WTC11 (cell line): ENCODE results near the gene CISD2. TPM values are rescaled to one million over a fixed set of nuclear protein-coding genes. Genes with fewer than 3 reads are reported as not detected.
A peak's percentile ranks its signal among the peaks of the same experiment; 100 is the strongest.

Experiments
- ATAC-seq: fragments of 200-7000 bp; cut with Tn5 transposase; 2 replicates; pipeline ENCODE4 v1.10.0; 2021; ENCODE audit warnings: mild to moderate bottlenecking, moderate library complexity
- CTCF ChIA-PET: fragments of 300-600 bp; sonication (Branson Sonifier 250); formaldehyde crosslinking; loops from one replicate; lab custom pipeline; 2021; ENCODE audit warnings: antibody characterized with exemption; lab: Charles Lee
- POLR2A ChIA-PET: fragments of 350-600 bp; sonication (Branson Sonifier 250); formaldehyde crosslinking; loops from one replicate; lab custom pipeline; 2021; ENCODE audit warnings: antibody characterized with exemption; lab: Charles Lee
- DNase-seq: peaks from one replicate; pipeline ENCODE4 v3.0.0; 2021; ENCODE audit warnings: low spot score
- H3K27ac Mint-ChIP-seq: 2 replicates; pipeline ENCODE4 v1.8.0; 2021; ENCODE audit warnings: mixed read lengths
- H3K27me3 Mint-ChIP-seq: 2 replicates; pipeline ENCODE4 v1.8.0; 2021; ENCODE audit warnings: low read depth, mild to moderate bottlenecking, moderate library complexity, mixed read lengths
- H3K36me3 Mint-ChIP-seq: 2 replicates; pipeline ENCODE4 v1.8.0; 2021; ENCODE audit warnings: mixed read lengths
- H3K4me1 Mint-ChIP-seq: 2 replicates; pipeline ENCODE4 v1.8.0; 2022; ENCODE audit warnings: mixed read lengths
- H3K4me3 Mint-ChIP-seq: 2 replicates; pipeline ENCODE4 v1.8.0; 2021; ENCODE audit warnings: mild to moderate bottlenecking, moderate library complexity, mixed read lengths
- H3K9me3 Mint-ChIP-seq: 2 replicates; pipeline ENCODE4 v1.8.0; 2021; ENCODE audit warnings: mixed read lengths
- CDX4 ChIP-seq: fragments of 250-450 bp; sonication (Bioruptor Pico); IDR thresholded peaks from 2 replicates; pipeline ENCODE4 v1.9.0; 2021; ENCODE audit warnings: moderate library complexity, mild to moderate bottlenecking, inconsistent platforms, borderline replicate concordance
- CREM ChIP-seq: sonication (generic); formaldehyde crosslinking; IDR thresholded peaks from 2 replicates; pipeline ENCODE4 v1.8.1; 2022; ENCODE audit warnings: mild to moderate bottlenecking, missing genetic modification reagents, moderate library complexity
- ETV6 ChIP-seq: sonication (generic); formaldehyde crosslinking; IDR thresholded peaks from 2 replicates; pipeline ENCODE4 v1.8.1; 2022; ENCODE audit warnings: mild to moderate bottlenecking, missing genetic modification reagents
- FOXJ3 ChIP-seq: sonication (generic); formaldehyde crosslinking; IDR thresholded peaks from 2 replicates; pipeline ENCODE4 v1.9.0; 2021; ENCODE audit warnings: missing genetic modification reagents, mild to moderate bottlenecking, borderline replicate concordance
- GRHL2 ChIP-seq: fragments of 250-450 bp; sonication (Bioruptor Pico); IDR thresholded peaks from 2 replicates; pipeline ENCODE4 v1.8.0; 2022; ENCODE audit warnings: mild to moderate bottlenecking, moderate library complexity; ENCODE audit not compliant: insufficient replicate concordance, severe bottlenecking
- GTF2I ChIP-seq: fragments of 250-450 bp; sonication (Bioruptor Pico); conservative IDR thresholded peaks from 2 replicates; pipeline ENCODE4 v1.4.0; 2021; ENCODE audit warnings: mild to moderate bottlenecking
- HMGXB4 ChIP-seq: sonication (generic); formaldehyde crosslinking; IDR thresholded peaks from 2 replicates; pipeline ENCODE4 v1.8.1; 2023; ENCODE audit warnings: mild to moderate bottlenecking, moderate library complexity, missing genetic modification reagents
- MYBL2 ChIP-seq: sonication (generic); formaldehyde crosslinking; IDR thresholded peaks from 2 replicates; pipeline ENCODE4 v1.8.1; 2023; ENCODE audit warnings: mild to moderate bottlenecking, moderate library complexity, missing genetic modification reagents
- NFYB ChIP-seq: sonication (generic); formaldehyde crosslinking; conservative IDR thresholded peaks from 2 replicates; pipeline ENCODE4 v1.8.0; 2022; ENCODE audit warnings: low read depth, missing genetic modification reagents
- NR2C2 ChIP-seq: sonication (generic); formaldehyde crosslinking; IDR thresholded peaks from 2 replicates; pipeline ENCODE4 v1.8.0; 2022; ENCODE audit warnings: mild to moderate bottlenecking, missing genetic modification reagents
- RORB ChIP-seq: fragments of 250-450 bp; sonication (Bioruptor Pico); IDR thresholded peaks from 2 replicates; pipeline ENCODE4 v1.9.0; 2021; ENCODE audit warnings: mild to moderate bottlenecking
- SP1 ChIP-seq: sonication (generic); formaldehyde crosslinking; conservative IDR thresholded peaks from 2 replicates; pipeline ENCODE4 v1.8.1; 2022; ENCODE audit warnings: missing genetic modification reagents
- ZNF121 ChIP-seq: sonication (generic); formaldehyde crosslinking; IDR thresholded peaks from 2 replicates; pipeline ENCODE4 v1.8.0; 2023; ENCODE audit warnings: missing genetic modification reagents
- ZNF219 ChIP-seq: sonication (generic); formaldehyde crosslinking; IDR thresholded peaks from 2 replicates; pipeline ENCODE4 v1.8.0; 2023; ENCODE audit warnings: missing genetic modification reagents, mild to moderate bottlenecking, borderline replicate concordance
- ZNF232 ChIP-seq: sonication (generic); formaldehyde crosslinking; IDR thresholded peaks from 2 replicates; pipeline ENCODE4 v1.8.0; 2022; ENCODE audit warnings: mild to moderate bottlenecking, missing genetic modification reagents
- ZNF317 ChIP-seq: sonication (generic); formaldehyde crosslinking; IDR thresholded peaks from 2 replicates; pipeline ENCODE4 v1.8.1; 2023; ENCODE audit warnings: low read depth, mild to moderate bottlenecking, moderate library complexity, missing genetic modification reagents, borderline replicate concordance
- ZNF671 ChIP-seq: fragments of 250-450 bp; sonication (Bioruptor Pico); IDR thresholded peaks from 2 replicates; pipeline ENCODE4 v1.8.0; 2021; ENCODE audit warnings: mild to moderate bottlenecking
- total RNA-seq: library from RNA; stranded (reverse); gene quantifications from 3 replicates; pipeline ENCODE4 v1.2.3, GENCODE V29; 2021
- TF ChIP-seq, protein P1 (sequence below): sonication (generic); formaldehyde crosslinking; IDR thresholded peaks from 2 replicates; pipeline ENCODE4 v1.8.1; 2023; ENCODE audit warnings: mild to moderate bottlenecking, missing genetic modification reagents, moderate library complexity
- TF ChIP-seq, protein P2 (sequence below): sonication (generic); formaldehyde crosslinking; IDR thresholded peaks from 2 replicates; pipeline ENCODE4 v1.8.0; 2023; ENCODE audit warnings: missing genetic modification reagents, mild to moderate bottlenecking, borderline replicate concordance
- TF ChIP-seq, protein P3 (sequence below): sonication (generic); formaldehyde crosslinking; IDR thresholded peaks from 2 replicates; pipeline ENCODE4 v1.8.0; 2022; ENCODE audit warnings: mild to moderate bottlenecking, missing genetic modification reagents
- TF ChIP-seq, protein P4 (sequence below): sonication (generic); formaldehyde crosslinking; IDR thresholded peaks from 2 replicates; pipeline ENCODE4 v1.8.0; 2022; ENCODE audit warnings: mild to moderate bottlenecking, missing genetic modification reagents
- TF ChIP-seq, protein P5 (sequence below): sonication (generic); formaldehyde crosslinking; IDR thresholded peaks from 2 replicates; pipeline ENCODE4 v1.8.1; 2022; ENCODE audit warnings: mild to moderate bottlenecking, moderate library complexity, missing genetic modification reagents

The CISD2 gene
- total RNA-seq, 1 experiment from 2014 or later = 30.0 TPM

DNA sequence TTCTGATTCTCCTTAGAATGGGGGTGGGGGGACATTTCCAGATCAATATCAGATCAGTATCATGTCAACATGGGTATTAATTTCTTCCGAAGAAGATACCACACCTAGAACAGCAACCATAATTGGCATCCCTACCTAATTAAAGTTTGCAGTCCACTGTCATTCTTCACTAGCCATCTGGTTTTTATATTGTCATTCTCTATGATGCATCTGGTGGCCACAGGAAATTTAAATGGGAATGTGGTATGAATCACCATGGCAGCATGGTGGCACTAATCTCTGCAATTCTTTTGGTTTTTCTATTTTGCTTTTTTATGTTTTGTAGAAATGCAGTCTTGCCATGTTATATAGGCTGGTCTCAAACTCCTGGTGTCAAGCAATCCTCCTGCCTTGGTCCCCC is 24.9 kb upstream of the CISD2 start:
- H3K36me3 Mint-ChIP-seq = no peaks in the 10 kb centered on the region
- ATAC-seq = no peak
- TF ChIP-seq NFYB (CRISPR knock-in tag) (no peak), CREM (CRISPR knock-in tag) (no peak), ZNF671 (CRISPR knock-in tag) (no peak)
- TF ChIP-seq, protein P1, sequence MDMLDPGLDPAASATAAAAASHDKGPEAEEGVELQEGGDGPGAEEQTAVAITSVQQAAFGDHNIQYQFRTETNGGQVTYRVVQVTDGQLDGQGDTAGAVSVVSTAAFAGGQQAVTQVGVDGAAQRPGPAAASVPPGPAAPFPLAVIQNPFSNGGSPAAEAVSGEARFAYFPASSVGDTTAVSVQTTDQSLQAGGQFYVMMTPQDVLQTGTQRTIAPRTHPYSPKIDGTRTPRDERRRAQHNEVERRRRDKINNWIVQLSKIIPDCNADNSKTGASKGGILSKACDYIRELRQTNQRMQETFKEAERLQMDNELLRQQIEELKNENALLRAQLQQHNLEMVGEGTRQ = no peak
- TF ChIP-seq, protein P2, sequence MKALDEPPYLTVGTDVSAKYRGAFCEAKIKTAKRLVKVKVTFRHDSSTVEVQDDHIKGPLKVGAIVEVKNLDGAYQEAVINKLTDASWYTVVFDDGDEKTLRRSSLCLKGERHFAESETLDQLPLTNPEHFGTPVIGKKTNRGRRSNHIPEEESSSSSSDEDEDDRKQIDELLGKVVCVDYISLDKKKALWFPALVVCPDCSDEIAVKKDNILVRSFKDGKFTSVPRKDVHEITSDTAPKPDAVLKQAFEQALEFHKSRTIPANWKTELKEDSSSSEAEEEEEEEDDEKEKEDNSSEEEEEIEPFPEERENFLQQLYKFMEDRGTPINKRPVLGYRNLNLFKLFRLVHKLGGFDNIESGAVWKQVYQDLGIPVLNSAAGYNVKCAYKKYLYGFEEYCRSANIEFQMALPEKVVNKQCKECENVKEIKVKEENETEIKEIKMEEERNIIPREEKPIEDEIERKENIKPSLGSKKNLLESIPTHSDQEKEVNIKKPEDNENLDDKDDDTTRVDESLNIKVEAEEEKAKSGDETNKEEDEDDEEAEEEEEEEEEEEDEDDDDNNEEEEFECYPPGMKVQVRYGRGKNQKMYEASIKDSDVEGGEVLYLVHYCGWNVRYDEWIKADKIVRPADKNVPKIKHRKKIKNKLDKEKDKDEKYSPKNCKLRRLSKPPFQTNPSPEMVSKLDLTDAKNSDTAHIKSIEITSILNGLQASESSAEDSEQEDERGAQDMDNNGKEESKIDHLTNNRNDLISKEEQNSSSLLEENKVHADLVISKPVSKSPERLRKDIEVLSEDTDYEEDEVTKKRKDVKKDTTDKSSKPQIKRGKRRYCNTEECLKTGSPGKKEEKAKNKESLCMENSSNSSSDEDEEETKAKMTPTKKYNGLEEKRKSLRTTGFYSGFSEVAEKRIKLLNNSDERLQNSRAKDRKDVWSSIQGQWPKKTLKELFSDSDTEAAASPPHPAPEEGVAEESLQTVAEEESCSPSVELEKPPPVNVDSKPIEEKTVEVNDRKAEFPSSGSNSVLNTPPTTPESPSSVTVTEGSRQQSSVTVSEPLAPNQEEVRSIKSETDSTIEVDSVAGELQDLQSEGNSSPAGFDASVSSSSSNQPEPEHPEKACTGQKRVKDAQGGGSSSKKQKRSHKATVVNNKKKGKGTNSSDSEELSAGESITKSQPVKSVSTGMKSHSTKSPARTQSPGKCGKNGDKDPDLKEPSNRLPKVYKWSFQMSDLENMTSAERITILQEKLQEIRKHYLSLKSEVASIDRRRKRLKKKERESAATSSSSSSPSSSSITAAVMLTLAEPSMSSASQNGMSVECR (CRISPR knock-in tag) = no peak
- DNase-seq = no peak
- ChIA-PET POLR2A (no interaction called here), CTCF (no interaction called here)
- no peaks in the 10 kb centered on the region for H3K27me3 Mint-ChIP-seq
- H3K9me3 Mint-ChIP-seq = no peaks in the 10 kb centered on the region
- no peaks in the 10 kb centered on the region for H3K4me1 Mint-ChIP-seq
- no peak overlapping the region for H3K4me3 Mint-ChIP-seq
- no peak overlapping the region; the same call in 1 of the 2 replicates for H3K27ac Mint-ChIP-seq

DNA sequence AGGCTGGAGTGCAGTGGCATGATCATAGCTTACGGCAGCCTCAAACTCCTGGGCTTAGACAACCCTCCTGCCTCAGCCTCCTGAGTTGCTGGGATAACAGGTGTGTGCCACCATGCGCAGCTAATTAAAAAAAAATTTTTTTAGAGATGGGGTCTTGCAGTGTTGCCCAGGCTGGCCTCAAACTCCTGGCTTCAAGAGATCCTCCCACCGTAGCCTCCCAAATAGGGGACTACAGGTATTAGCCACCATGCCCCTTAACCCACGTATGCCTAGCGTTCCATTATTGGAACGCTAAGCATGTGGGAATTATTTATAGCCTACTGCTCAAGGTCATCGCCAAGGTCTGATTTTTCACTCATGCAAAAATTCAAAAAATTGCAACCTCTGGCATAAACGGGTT is 21.1 kb upstream of the CISD2 start:
- POLR2A ChIA-PET = no interaction called here
- Mint-ChIP-seq H3K4me1 (0 out of 2 replicates have a peak, but pooled peaks cover 2% of the 10 kb centered on the region), H3K4me3 (no peak overlapping the region), H3K36me3 (no peaks in the 10 kb centered on the region), H3K27me3 (no peaks in the 10 kb centered on the region), H3K27ac (no peak overlapping the region), H3K9me3 (no peaks in the 10 kb centered on the region; the same call in 1 of the 2 replicates)
- no peak for ATAC-seq
- peak; percentile 41; the same call in 1 of the 2 replicates for TF ChIP-seq ZNF121 (CRISPR knock-in tag)
- TF ChIP-seq, protein P3, sequence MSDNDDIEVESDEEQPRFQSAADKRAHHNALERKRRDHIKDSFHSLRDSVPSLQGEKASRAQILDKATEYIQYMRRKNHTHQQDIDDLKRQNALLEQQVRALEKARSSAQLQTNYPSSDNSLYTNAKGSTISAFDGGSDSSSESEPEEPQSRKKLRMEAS (CRISPR knock-in tag) = no peak
- no peak for DNase-seq
- CTCF ChIA-PET = no interaction called here

- H3K4me3 Mint-ChIP-seq = no peak overlapping the region
- POLR2A ChIA-PET = no interaction called here
- no peak for ATAC-seq
- DNase-seq = no peak
- H3K36me3 Mint-ChIP-seq = no peaks in the 10 kb centered on the region
- H3K4me1 Mint-ChIP-seq = 0 out of 2 replicates have a peak, but pooled peaks cover 2% of the 10 kb centered on the region
- TF ChIP-seq ZNF317 (no peak), RORB (no peak), ZNF219 (CRISPR knock-in tag) (no peak), ETV6 (CRISPR knock-in tag) (no peak), CDX4 (CRISPR knock-in tag) (no peak), FOXJ3 (CRISPR knock-in tag) (no peak), ZNF121 (CRISPR knock-in tag) (no peak), SP1 (no peak), GRHL2 (no peak), HMGXB4 (no peak), ZNF232 (no peak), MYBL2 (CRISPR knock-in tag) (no peak), NR2C2 (CRISPR knock-in tag) (no peak), GTF2I (CRISPR knock-in tag) (no peak)
- TF ChIP-seq, protein P4, sequence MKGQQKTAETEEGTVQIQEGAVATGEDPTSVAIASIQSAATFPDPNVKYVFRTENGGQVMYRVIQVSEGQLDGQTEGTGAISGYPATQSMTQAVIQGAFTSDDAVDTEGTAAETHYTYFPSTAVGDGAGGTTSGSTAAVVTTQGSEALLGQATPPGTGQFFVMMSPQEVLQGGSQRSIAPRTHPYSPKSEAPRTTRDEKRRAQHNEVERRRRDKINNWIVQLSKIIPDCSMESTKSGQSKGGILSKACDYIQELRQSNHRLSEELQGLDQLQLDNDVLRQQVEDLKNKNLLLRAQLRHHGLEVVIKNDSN (CRISPR knock-in tag) = no peak
- TF ChIP-seq, protein P5, sequence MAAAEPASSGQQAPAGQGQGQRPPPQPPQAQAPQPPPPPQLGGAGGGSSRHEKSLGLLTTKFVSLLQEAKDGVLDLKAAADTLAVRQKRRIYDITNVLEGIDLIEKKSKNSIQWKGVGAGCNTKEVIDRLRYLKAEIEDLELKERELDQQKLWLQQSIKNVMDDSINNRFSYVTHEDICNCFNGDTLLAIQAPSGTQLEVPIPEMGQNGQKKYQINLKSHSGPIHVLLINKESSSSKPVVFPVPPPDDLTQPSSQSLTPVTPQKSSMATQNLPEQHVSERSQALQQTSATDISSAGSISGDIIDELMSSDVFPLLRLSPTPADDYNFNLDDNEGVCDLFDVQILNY = no peak
- TF ChIP-seq, protein P3 (CRISPR knock-in tag) = no peak
- CTCF ChIA-PET = no interaction called here
- no peak overlapping the region for H3K27ac Mint-ChIP-seq
- H3K27me3 Mint-ChIP-seq = no peaks in the 10 kb centered on the region
- no peaks in the 10 kb centered on the region; the same call in 1 of the 2 replicates for H3K9me3 Mint-ChIP-seq
These were observed 19.1 kb upstream of the CISD2 start for GRCh38 chr4:102849579-102850104.
